HG03095 (cell line): ENCODE data around the gene SCGB1C2.

Experiments used
- ATAC-seq: cut with Tn5 transposase; IDR thresholded peaks from one replicate; pipeline ENCODE4 v1.9.1; 2021; ENCODE audit warnings: moderate library complexity; ENCODE audit not compliant: unreplicated experiment

SCGB1C2 gene

DNA sequence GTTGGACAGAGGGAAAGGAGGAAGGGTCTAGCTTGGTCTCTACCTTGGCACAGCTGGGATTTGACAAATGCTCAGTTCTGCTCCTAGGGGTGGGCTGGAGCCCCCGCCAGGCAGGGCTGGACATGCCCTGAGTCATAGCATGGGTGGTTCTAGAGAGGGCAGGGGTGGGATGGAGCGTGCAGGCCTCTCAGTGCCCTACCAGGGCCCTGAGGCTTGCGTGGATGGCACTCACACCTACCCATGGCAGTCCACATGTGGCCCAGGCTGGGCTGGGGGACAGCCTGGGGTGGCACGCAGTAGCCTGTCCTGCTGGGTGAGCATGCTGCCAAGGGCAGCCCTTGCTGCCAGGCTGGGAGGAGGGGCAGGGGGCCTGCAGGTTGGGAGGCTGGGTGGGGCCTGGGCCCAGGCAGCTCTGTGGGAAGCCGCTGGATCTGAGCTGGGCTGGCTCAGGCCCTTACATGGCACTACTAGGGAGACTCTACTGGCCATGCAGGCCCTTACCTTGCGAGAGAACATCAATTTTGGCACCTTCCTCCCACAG is 32.8 kb downstream of the SCGB1C2 start:
- no peak for ATAC-seq

- no peak for ATAC-seq
Measured at GRCh38 chr17:171871-172270, 34.5 kb downstream of the SCGB1C2 start.

GRCh38 chr17:172401-172800 is 35.0 kb downstream of the SCGB1C2 start:
- no peak for ATAC-seq

- no peak for ATAC-seq
Measured at GRCh38 chr17:173166-173911, 36.0 kb downstream of the SCGB1C2 start.

DNA sequence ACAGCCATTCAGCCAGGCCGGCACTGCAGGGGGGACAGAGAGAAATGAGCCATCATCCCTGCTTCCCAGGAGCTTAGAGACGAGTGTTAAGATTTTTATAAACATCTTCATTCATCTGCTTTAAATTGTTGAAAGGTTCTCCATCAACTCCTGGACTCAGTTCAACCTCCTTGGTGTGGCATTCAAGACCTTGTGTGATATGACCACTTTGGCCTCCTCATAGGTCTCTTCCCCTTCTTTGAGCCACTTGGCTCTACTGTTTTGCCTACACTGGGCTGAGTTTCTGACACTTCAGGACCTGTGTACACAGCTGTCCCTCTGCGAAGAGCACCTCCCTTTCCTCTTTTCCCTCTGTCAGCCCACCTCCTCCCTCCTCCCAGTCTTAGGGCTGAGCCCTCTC is 39.8 kb downstream of the SCGB1C2 start:
- ATAC-seq = no peak

DNA sequence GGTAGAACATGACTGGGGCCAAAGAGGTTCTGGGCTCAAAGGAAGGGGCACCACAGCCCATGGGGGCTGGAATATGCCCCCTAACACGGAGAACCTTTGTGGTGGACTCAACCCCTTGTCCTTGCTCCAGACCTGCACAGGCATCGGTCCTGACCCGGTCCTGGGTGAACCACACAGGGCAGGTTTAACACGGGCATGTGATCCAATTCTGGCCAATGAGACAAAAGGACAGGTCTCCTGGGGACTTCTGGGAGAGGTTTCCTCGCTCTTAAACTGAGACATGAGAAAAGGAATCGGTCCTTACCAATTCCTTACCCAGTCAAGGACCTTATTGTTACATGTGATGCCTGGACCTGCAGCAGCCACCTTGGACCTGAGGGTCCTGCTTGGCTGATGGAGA is 40.4 kb downstream of the SCGB1C2 start:
- ATAC-seq = no peak

DNA sequence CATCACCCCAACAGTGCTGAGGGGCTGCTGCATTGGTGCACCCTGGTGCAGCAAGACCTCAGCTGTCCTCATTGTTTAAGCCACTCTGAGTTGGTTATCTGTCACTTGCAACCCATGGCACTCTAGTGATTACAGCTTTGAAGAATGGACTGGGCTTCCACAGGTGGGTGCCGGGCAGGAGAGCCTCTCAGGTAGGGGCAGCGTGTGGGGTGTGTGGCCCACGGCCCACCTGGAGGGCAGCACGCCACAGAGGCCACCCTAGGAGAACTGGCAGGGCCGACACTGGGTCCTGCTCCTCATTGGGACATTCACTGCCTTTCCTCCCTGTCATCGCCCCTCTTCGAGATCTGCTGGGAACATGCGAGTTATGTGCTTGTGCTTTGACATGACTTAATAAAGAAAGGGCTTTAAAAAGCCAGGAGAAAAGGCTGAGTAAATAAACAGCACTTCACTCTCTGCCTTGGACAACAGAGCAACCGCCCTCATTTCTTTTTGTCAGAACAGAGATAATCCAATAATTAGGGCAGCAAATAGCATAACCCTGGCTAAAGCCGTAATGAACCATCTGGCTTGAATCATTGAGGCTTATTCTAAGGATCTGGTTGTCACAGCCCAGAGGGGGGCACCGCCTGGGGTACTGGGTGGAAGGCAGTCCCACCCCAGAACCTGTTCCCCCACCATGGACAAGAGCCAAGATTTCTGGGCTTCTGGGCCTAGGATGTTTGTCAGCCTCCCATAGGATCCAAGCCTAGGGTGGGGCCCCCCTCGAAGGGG is 41.1 kb downstream of the SCGB1C2 start:
- ATAC-seq = no peak

DNA sequence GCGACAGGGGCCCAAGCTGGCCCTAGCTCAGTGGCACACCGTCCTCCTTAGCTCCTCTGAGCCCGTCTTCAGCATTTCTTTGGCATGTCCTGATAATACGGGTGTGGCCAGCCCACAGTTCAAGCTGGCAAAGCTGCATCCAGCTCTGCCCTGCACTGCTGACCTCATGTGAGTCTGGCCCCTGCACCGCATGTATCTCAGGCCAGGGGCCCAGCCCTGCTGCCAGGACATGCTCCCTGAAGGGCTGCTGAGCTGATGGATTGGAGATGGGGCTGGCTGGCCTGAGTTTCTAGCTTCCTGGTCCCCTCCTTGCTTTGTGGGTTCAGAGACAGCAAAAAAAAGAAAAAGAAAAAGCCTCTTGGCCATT is 41.7 kb downstream of the SCGB1C2 start:
- no peak for ATAC-seq

DNA sequence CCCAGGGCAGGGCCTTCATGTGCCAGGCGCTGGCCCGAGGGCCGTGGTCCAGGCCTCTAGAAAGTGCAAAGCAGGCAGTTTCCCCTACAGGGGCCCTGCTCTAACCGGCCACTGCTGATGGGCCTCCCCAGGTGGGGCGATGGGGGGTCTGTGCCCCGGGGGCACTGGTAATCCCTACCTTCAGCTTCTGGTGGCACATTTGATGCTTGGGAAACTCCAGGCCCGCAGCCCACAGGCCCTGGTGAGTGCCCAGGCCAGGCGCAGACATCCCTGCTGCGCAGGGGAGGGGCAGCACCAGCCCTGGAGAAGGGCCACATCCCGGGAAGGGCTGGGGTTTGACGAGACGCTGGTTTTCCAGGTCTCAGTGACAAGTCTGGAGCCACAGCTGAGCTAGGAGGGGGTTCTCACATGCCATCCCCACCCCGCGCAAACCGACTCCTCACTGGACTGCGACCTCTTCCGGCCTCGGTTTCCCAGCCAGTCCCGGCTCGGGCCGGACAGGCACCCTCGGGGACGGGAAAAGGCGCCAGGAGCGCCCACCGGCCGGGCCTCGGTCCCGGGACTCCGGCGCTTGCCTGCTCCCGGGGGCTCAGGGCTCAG is 42.5 kb downstream of the SCGB1C2 start:
- no peak for ATAC-seq

- ATAC-seq = no peak
Measured at GRCh38 chr17:180381-181244, 43.2 kb downstream of the SCGB1C2 start.

- ATAC-seq = no peak
Measured at GRCh38 chr17:181245-182049, 44.1 kb downstream of the SCGB1C2 start, which contains the start of gene DOC2B. Gene DOC2B, minus strand, starts transcription at chr17:181650. Its CDS starts 171 bp downstream, at chr17:181479.

DNA sequence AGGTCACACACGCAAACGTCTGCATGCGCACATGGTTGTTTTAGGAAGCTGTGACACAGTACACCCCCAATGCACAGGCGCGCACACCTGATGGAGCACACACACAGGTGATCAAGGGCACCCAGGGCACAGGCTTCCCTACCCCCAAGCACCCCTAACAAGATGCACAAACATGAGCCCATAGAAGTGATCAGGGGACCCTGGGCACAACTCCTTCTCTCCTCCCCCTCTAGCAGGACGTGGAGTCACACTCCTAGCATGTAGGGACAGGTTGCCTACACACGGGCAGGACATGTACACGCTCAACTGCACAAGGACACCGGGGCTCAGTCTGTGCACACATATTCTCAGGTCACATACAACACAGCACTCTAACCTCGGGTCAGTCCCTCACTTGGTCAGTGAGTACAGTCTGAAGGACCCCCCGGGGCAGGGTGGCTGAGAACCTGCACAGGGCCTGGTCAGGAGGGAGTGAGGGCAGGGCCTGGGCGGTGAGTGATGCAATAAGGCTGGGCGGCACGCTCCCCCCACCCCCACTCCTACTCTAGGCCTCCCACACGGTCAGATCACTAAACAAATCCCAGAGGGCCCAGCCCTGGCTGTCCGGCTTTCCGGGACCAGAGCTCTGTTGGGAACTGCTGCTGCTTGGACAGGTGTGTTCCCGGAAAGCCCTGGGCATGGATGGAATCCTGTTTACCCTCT is 44.8 kb downstream of the SCGB1C2 start:
- ATAC-seq = no peak

DNA sequence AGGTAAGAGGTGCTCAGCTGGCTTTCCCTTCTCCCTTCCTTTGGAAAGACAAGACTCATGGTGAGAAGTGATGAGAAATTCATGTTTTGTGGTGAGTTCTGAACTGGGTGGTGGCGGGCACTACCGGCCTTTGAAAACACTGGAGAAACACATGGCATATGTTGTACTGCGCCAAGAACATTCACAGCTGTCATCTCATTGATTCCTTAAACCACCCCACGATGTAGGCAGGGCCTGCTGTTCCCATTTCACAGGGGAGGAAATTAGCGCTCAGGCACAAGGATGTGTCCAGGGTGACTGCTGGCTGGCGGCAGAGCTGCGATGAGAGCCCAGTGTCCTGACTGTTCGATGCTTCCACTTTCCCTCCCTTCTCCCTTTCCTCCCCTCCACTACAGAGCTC is 45.7 kb downstream of the SCGB1C2 start:
- no peak for ATAC-seq

GRCh38 chr17:185445-186138 is 48.2 kb downstream of the SCGB1C2 start:
- no peak for ATAC-seq

GRCh38 chr17:187130-187529 is 49.8 kb downstream of the SCGB1C2 start:
- ATAC-seq = no peak
